Right renal cortex interstitium (tissue), 3 donors: ENCODE measurements around the gene ADGRD1. TPM values are rescaled to one million over a fixed set of nuclear protein-coding genes. Genes with fewer than 3 reads are reported as not detected.

Source experiments
- DNase-seq, 3 donors: peaks; one replicate each; pipeline ENCODE4 v3.0.0-alpha.2; 2013; ENCODE audit warnings: low read depth in 3 of 3, low spot score in 2 of 3
- polyA plus RNA-seq, 3 donors: library from polyadenylated mRNA; unstranded; fragments of 120-200 nt; gene quantifications; one replicate each; pipeline ENCODE4 v1.2.1, GENCODE V29; 2013; ENCODE audit not compliant: insufficient read length in 3 of 3

ADGRD1 gene
- polyA plus RNA-seq, 3 donors, result 12.5 to 15.5 (median 14.5) TPM

GRCh38 chr12:131050463-131051154 lies 96.9 kb downstream of the ADGRD1 start:
- no peak for DNase-seq

DNA sequence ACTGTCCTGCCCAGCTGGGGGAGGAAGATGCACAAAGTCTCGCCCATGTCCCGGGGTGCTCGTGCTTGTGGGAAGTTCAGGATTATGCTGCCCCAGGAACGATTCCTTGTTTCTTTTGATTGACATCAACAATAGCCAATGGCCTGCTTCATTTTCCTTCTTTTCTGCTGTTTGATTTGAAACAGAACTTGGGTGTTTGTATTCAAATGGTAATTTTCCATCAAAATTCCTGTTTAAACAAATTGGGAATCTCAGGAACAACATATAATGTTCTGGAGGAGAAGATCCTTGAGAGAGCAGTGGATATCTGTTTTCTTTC lies 97.4 kb downstream of the ADGRD1 start:
- DNase-seq, result no peak

- DNase-seq, result no peak
Measured at GRCh38 chr12:131052063-131052781, 98.5 kb downstream of the ADGRD1 start.

- DNase-seq, result no peak
Measured at GRCh38 chr12:131052929-131053328, 99.2 kb downstream of the ADGRD1 start.

DNA sequence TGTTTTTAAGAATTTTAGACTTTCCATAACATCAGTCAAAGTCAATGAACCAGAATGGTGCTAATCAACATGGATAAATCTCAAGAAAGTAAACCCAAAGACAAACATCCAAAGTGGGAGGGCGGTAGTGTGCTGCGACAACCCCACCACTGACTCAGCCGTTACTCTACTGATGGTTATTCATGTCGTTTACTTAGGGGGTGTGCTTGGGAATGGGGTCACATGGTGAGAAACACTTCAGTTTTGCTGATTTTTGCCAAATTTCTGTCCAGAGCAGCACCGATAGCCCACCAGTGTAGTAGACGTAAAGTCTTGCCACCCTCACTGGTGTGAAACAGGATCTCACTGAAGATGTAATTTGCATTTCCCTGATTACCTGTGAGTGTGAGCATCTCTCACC lies 99.9 kb downstream of the ADGRD1 start:
- DNase-seq, result no peak

GRCh38 chr12:131054345-131055092 lies 100.8 kb downstream of the ADGRD1 start:
- no peak for DNase-seq

DNA sequence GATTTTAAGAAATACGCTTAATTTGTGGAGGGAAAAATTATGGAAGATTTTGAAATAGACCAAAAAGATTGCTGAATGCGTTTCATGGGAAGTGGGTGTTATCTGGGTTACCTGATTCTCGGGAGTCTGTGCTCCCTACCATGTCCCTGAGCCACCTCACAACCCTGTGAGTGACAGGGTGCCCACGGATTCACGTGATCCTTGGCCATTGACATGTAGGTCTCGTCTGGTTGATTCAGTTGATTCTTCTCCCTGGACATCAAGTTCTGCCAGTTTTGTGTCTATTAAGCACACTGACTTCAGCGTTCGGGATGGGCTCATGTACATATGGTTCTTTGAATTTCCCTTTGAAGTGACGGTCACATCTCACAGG lies 101.4 kb downstream of the ADGRD1 start:
- DNase-seq, result no peak

DNA sequence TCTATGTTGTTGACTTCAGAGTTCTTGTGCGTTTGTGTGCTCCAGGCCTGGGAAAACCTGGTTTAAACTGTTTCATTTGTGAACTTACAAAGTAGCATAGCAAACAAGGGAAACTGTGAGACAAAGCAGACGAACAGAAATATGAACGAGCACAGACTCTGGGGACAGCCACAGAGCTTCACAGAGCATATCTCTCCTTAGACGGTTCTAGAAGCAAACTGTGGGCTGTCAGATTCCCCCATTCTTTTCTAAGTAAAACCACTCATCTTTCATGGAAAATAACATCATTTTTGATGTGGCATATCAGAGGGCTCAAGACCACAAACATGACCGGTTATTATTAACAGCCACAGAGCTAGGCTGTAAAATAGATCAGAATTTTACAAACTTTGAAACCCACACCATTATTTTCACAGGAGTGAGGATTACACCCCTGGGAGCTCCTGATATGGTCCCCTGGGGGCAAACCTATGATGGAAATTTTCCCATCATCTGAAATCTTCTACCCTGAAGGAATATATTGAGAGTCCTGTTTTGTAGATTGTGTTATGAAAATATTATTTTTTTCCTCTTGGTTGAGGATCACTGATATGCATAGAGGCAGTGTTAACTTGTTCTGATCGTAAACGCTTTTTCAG lies 102.0 kb downstream of the ADGRD1 start:
- no peak for DNase-seq

- no peak for DNase-seq
Measured at GRCh38 chr12:131056626-131057025, 102.9 kb downstream of the ADGRD1 start.

DNA sequence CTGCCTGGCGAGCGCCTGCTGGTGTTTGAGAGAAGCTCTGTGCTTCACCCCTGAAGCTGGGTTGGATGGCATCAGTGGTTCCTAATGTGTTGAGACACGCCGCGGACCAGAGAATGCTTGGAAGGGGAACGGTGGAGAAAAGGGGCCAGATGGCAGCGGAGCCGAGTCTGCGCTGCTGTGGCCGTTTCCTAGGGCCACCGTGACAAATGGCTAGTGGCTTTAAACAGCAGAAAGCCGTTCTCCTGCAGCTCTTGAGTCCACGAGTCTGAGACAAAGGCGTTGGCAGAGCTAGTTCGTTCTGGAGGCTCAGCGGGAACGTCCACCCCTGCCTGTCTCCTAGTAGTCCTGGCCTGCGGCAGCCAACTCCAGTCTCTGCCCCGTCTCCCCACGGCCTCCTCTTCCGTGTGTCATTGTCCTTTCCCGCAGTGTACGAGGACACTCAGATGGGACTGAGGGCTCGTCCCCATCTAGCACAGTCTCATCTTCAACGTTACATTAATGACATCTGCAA lies 103.6 kb downstream of the ADGRD1 start:
- DNase-seq, result no peak

DNA sequence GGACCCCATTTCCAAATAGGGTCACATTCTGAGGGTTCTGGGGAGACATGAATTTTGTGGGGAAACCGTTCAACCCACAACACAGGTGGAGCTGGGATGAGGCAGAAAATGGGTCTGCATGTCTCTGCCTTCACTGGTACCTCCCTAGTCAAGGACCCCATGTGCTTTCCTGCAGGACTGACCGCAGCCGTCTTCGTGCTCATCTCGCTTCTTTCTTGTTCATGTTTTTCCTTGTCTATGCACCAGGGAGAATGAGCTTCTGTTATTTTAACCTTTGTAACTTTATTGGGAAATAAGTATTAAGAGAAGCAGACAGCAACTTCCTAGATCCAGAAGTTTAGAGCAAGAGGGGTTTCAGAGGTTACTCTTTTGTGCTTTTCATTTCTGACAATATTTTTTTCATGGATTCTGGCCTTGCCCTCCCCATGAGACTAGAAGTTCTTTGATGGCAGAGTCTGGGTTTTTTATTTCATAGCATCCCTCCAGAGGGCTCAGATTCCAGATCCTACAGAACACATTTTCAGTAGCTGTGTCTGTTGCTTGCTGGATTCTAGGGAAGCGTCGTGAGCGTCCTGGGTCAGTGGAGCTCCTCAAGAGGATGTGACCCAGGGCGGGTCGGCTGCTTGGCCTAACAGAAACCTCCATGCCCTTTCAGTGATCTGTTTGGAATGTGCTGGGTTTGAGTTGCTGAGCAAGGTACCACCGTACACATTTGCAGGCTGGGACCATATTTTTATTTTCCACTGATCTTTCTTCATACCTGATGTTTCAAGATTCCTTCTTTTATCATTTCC lies 104.2 kb downstream of the ADGRD1 start:
- no peak for DNase-seq

DNA sequence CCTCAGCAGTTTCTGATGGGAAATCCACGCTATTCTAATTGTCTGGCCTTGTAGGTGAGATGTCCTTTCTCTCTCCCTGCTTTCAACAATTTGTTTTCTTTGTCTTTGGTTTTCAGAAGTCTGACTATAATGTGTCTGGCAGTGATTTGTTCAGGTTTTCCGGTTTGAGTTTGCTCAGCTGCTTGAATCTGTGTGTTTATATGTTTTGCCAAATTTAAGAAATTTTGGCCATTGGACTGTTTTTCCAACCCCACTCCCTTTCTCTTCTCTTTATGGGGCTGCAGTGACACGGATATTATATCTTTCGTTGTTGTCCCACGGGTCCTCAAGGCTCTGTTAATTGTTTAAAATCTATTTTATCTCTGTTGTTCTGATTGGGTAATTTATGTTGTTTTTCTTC lies 105.0 kb downstream of the ADGRD1 start:
- no peak for DNase-seq

DNA sequence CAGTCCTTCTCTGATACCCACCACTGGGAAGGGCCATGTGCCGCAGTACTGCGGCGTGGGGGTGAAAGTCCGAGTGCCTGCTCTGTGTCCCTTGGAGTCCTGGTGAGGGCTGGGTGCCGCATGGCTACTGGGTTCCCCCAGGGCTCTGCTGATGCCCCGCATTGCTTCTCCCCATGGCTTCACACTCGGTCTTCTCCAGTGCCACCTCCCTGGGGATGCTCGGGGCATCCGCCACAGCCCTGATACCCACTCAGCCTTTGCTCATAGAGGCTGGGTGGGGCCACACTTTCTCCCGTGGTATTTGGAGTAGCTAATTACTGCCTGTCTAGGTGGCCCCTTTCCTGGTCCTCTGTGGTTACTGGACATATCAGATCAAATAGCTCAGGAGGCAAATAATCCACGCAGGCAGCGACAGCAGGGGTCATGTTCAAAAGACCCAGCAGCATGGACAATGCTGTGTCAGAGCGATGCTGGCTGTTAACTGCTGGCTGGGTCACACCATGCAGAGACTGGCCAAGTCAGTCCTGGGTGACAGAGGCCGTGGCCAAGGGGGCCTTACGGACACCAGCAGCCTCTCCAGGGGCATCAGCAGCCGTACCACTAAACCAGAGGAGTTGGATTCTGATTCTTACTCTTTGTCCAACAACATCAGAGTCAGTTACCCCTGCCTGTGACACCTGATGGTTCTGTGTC lies 106.5 kb downstream of the ADGRD1 start:
- DNase-seq, result no peak

DNA sequence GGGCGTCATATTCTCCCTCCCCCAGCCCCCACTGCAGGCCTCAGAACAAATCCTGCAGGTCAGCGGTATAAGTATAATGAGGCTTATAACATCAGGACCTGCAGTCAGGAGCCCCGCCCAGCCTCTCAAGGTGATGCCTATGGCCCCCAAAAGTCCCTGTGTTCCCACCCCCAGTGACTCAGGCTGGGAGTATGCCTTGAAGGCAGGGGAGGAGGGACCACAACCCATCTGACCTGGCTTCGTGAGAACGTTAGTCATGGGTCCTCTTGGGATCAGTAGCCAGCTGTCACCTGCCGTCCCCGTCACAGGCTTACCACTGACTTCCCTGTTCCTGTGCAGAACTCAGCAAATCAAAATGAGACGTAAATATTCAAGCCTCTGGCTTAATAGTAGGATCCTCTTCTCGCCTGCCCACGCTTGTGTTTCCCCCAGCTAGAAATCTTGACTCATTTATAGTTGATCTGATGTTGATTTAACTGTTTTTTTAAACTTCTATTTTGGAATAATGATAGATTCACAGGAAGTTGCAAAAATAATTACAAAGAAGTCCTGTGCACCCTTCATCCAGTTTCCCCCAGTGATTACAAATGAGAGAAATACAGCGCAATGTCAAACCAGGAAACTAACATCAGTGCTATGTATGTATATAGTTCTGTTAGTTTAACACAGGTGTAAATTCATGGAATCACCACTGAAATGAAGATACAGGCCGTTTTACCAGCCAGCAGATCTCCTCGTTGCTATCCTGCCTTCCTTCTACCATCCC lies 107.5 kb downstream of the ADGRD1 start:
- DNase-seq, result no peak

DNA sequence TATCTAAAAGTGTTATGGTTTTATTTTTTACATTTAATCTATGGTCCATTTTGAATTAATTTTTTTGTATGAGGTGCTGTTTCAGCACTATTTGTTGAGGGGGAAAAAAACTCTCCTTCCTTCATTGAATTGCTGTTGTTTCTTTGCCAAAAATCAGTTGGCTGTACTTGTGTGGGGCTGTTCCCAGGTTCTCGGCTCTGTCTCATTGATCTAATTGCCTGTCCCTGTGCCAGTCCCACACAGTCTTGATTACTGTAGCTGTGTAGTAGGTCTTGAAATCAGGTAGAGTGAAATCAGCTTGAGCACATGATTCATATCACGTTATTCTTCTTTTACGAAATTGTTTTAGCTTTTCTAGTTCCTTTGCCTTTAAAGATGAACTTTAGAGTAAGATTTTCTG lies 109.7 kb downstream of the ADGRD1 start:
- no peak for DNase-seq

GRCh38 chr12:131063960-131064359 lies 110.3 kb downstream of the ADGRD1 start:
- no peak for DNase-seq

DNA sequence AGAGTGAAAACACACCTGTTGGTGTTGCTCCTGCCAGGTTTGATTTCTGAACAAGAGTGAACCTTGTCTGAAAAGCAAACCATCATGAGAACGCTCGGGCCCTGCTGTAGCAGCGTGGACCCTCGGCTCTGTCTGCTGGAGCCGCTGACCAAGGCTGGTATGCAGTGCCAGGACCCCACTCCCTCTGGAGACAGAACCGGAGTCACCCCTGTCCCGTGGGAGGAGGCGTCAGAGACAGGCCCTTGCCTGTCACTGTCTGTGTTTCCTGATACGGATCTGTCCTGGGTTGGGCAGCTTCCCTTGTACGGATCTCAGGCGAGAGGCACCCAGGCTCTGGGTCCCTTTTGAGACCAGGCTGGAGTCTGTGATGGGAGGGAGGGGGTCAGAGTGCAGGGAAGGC lies 111.6 kb downstream of the ADGRD1 start:
- DNase-seq, result no peak

GRCh38 chr12:131065801-131066200 lies 112.1 kb downstream of the ADGRD1 start:
- no peak for DNase-seq

GRCh38 chr12:131066207-131066885 lies 112.6 kb downstream of the ADGRD1 start:
- DNase-seq, result no peak
